ENCODE results near the gene APLNR. TPM values are rescaled to one million over a fixed set of nuclear protein-coding genes. Genes with fewer than 3 reads are reported as not detected.

The APLNR gene
- total RNA-seq, 2 experiments from 2014 or later, result not detected

DNA sequence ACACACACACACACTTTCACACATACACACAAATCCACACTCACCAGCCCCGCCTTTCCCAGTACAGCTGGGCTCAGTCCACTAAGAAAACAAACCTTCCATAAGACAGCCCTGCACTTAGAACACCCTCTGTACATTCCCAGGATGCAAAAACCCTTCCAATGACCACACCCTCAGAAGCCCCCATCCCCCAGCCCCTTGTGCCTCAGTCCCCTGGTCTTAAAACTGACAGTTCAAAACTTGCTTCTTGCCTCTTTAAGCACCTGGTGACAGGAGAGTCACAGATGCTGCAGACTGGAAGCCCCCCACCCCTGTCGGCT, 23.0 kb downstream of the APLNR start:
- CTCF ChIA-PET, result no interaction called here
- Histone ChIP-seq H3K27ac (ENCODE audit: low read depth in 1 of 2, low read length in 2 of 2) (no peak overlapping the region), H3K9me3 (ENCODE audit: control insufficient read depth in 1 of 2, insufficient read depth in 1 of 2, low read length in 2 of 2) (no peaks in the 10 kb centered on the region), H3K4me3 (ENCODE audit: low read length) (no peak overlapping the region), H3K27me3 (ENCODE audit: control insufficient read depth in 1 of 2, insufficient read depth in 2 of 2, low read length in 2 of 2) (peaks cover 4 to 7% of the 10 kb centered on the region in 2 experiments), H3K36me3 (ENCODE audit: insufficient read depth, low read length) (no peaks in the 10 kb centered on the region), H3K4me1 (ENCODE audit: insufficient read depth, low read length) (no peaks in the 10 kb centered on the region)
- Mint-ChIP-seq H3K4me3 (no peak overlapping the region), H3K36me3 (ENCODE audit: low read depth) (no peaks in the 10 kb centered on the region), H3K27ac (no peak overlapping the region), H3K9me3 (no peaks in the 10 kb centered on the region), H3K27me3 (peaks cover 31% of the 10 kb centered on the region), H3K4me1 (ENCODE audit: low read depth) (no peaks in the 10 kb centered on the region)
- ATAC-seq (ENCODE audit: poor library complexity), result no peak
- POLR2A ChIA-PET, result no interaction called here
- intact Hi-C loops (cut with DNase I, micrococcal nuclease), result no loop called here
- no peak for DNase-seq
- TF ChIP-seq, protein P1, sequence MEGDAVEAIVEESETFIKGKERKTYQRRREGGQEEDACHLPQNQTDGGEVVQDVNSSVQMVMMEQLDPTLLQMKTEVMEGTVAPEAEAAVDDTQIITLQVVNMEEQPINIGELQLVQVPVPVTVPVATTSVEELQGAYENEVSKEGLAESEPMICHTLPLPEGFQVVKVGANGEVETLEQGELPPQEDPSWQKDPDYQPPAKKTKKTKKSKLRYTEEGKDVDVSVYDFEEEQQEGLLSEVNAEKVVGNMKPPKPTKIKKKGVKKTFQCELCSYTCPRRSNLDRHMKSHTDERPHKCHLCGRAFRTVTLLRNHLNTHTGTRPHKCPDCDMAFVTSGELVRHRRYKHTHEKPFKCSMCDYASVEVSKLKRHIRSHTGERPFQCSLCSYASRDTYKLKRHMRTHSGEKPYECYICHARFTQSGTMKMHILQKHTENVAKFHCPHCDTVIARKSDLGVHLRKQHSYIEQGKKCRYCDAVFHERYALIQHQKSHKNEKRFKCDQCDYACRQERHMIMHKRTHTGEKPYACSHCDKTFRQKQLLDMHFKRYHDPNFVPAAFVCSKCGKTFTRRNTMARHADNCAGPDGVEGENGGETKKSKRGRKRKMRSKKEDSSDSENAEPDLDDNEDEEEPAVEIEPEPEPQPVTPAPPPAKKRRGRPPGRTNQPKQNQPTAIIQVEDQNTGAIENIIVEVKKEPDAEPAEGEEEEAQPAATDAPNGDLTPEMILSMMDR (IDR thresholded peaks at IDR 0.05), result no peak

DNA sequence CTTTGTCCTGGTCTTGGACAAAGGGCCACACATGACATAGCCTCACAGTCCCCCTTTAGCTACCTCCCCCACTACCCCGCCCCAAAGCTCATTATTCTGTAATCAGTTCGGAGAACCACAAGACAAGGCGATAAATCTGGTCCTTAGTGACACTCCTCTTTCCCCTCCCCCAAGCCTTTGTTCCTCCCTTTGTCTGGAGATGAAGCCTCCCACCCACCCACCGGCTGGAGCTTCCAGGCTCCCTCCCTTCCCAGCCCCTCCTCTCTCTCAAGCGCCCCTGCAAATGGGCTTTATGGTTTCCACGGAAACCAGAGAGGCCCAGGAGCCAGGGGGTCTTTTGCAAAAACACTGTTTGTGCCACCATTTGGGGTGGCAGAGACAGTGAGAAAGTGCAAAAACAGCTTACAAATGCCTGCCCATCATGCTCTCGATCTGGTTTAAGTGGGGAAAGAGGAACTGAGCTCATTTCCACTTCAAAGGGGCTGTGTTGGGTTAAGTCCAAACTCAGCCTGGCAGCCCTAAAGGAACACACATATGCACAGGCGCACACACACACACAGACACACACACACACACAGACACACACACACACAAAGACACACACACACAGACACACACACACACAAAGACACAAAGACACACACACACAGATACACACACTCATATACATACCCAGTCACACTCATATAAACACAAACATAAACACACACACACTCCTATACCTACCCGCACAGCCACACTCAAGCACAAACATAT, 23.5 kb downstream of the APLNR start:
- Mint-ChIP-seq H3K36me3 (ENCODE audit: low read depth) (no peaks in the 10 kb centered on the region), H3K27ac (no peak overlapping the region), H3K27me3 (peaks cover 32% of the 10 kb centered on the region), H3K4me1 (ENCODE audit: low read depth) (no peaks in the 10 kb centered on the region), H3K4me3 (no peak overlapping the region), H3K9me3 (no peaks in the 10 kb centered on the region)
- H3K9me3 ChIP-seq (ENCODE audit: control insufficient read depth in 1 of 2, insufficient read depth in 1 of 2, low read length in 2 of 2), result no peaks in the 10 kb centered on the region
- ATAC-seq (ENCODE audit: poor library complexity), result no peak
- POLR2A ChIA-PET, result no interaction called here
- intact Hi-C loops (cut with DNase I, micrococcal nuclease), result no loop called here
- DNase-seq, result no peak
- no peak overlapping the region for H3K4me3 ChIP-seq (ENCODE audit: low read length)
- CTCF ChIA-PET, result no interaction called here
- no peak overlapping the region for H3K27ac ChIP-seq (ENCODE audit: low read depth in 1 of 2, low read length in 2 of 2)
- H3K4me1 ChIP-seq (ENCODE audit: insufficient read depth, low read length), result no peaks in the 10 kb centered on the region
- H3K36me3 ChIP-seq (ENCODE audit: insufficient read depth, low read length), result no peaks in the 10 kb centered on the region
- TF ChIP-seq, protein P1 (IDR thresholded peaks at IDR 0.05), result no peak
- H3K27me3 ChIP-seq (ENCODE audit: control insufficient read depth in 1 of 2, insufficient read depth in 2 of 2, low read length in 2 of 2), result peaks cover 4 to 7% of the 10 kb centered on the region in 2 experiments

DNA sequence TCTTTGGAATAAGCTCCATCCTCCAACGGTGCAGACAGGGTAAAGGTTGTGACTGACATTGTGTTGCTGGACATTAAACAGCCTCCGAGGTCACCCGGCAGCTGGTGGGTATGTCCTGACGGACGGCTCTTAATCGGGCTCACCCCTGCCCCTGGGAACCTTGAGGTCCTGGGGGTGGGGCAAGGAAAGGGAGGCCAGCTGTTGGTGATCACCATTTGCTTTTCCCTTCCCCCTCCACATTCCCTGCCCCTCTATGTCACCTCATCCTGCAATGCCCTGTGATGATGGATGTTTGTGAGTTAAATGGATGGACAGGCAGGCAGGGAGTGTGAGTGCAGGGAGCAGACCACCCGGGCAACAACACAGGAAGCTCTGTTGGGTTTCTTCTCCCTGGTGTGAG, 26.3 kb downstream of the APLNR start:
- no peak overlapping the region for H3K27ac ChIP-seq (ENCODE audit: low read depth in 1 of 2, low read length in 2 of 2)
- no peaks in the 10 kb centered on the region for H3K9me3 Mint-ChIP-seq
- POLR2A ChIA-PET, result no interaction called here
- H3K27ac Mint-ChIP-seq, result no peak overlapping the region
- no peaks in the 10 kb centered on the region for H3K9me3 ChIP-seq (ENCODE audit: control insufficient read depth in 1 of 2, insufficient read depth in 1 of 2, low read length in 2 of 2)
- TF ChIP-seq, protein P1 (IDR thresholded peaks at IDR 0.05), result no peak
- peaks cover 4 to 5% of the 10 kb centered on the region in 2 experiments for H3K27me3 ChIP-seq (ENCODE audit: control insufficient read depth in 1 of 2, insufficient read depth in 2 of 2, low read length in 2 of 2)
- H3K4me3 Mint-ChIP-seq, result no peak overlapping the region
- intact Hi-C loops (cut with DNase I, micrococcal nuclease), result no loop called here
- DNase-seq (no peak), ATAC-seq (ENCODE audit: poor library complexity) (no peak)
- peaks cover 37% of the 10 kb centered on the region for H3K27me3 Mint-ChIP-seq
- CTCF ChIA-PET, result no interaction called here
- H3K36me3 ChIP-seq (ENCODE audit: insufficient read depth, low read length), result no peaks in the 10 kb centered on the region
- H3K4me1 Mint-ChIP-seq (ENCODE audit: low read depth), result no peaks in the 10 kb centered on the region
- no peaks in the 10 kb centered on the region for H3K4me1 ChIP-seq (ENCODE audit: insufficient read depth, low read length)
- no peak overlapping the region for H3K4me3 ChIP-seq (ENCODE audit: low read length)
- no peaks in the 10 kb centered on the region for H3K36me3 Mint-ChIP-seq (ENCODE audit: low read depth)
